Omental fat pad (tissue), 4 donors: ENCODE measurements around the gene CSRP2. TPM values are rescaled to one million over a fixed set of nuclear protein-coding genes. Genes with fewer than 3 reads are reported as not detected.

ENCODE experiments used
- ATAC-seq: fragments of 150-250 bp; one replicate; pipeline ENCODE4 v1.9.1; 2016; ENCODE audit warnings: mild to moderate bottlenecking, moderate library complexity; ENCODE audit not compliant: low FRiP score
- DNase-seq: peaks from one replicate; pipeline ENCODE4 v3.0.0-alpha.2; 2019; ENCODE audit warnings: low spot score
- CTCF ChIP-seq, 3 donors: fragments of 450-650 bp; IDR thresholded peaks; one replicate each; pipeline ENCODE4 v1.5.1; 2016 to 2017; ENCODE audit warnings: antibody characterized with exemption in 3 of 3, mild to moderate bottlenecking in 3 of 3, moderate library complexity in 2 of 3
- total RNA-seq, 4 donors: library from RNA; depleted of rRNA; stranded (reverse); fragments of >200 nt; gene quantifications; one replicate each; pipeline ENCODE4 v1.1.0, GENCODE V29; 2016

The CSRP2 gene
- total RNA-seq, 4 donors from 2014 or later, result 14.3 to 49.7 (median 24.4) TPM

GRCh38 chr12:76908303-76909017 lies 29.6 kb upstream of the CSRP2 start:
- DNase-seq (no peak), ATAC-seq (no peak)
- no peak for TF ChIP-seq CTCF (IDR thresholded peaks at IDR 0.05)

- TF ChIP-seq CTCF (IDR thresholded peaks at IDR 0.05), result no peak
- ATAC-seq (no peak), DNase-seq (no peak)
Observed at GRCh38 chr12:76901628-76902380, 23.0 kb upstream of the CSRP2 start.

GRCh38 chr12:76899522-76899921 lies 20.7 kb upstream of the CSRP2 start:
- TF ChIP-seq CTCF (IDR thresholded peaks at IDR 0.05), result no peak
- no peak for DNase-seq
- ATAC-seq, result no peak

GRCh38 chr12:76898442-76898841 lies 19.6 kb upstream of the CSRP2 start:
- ATAC-seq, result no peak
- TF ChIP-seq CTCF (IDR thresholded peaks at IDR 0.05), result no peak

GRCh38 chr12:76896274-76896673 lies 17.5 kb upstream of the CSRP2 start:
- ATAC-seq, result no peak
- no peak for DNase-seq
- no peak for TF ChIP-seq CTCF (IDR thresholded peaks at IDR 0.05)

More at GRCh38 chr12:76898442-76898841, 19.6 kb upstream of the CSRP2 start:
- DNase-seq, result no peak

- no peak for ATAC-seq
- no peak for DNase-seq
- TF ChIP-seq CTCF (IDR thresholded peaks at IDR 0.05), result no peak
Observed at GRCh38 chr12:76895796-76896195, 17.0 kb upstream of the CSRP2 start.

GRCh38 chr12:76891609-76892008 lies 12.8 kb upstream of the CSRP2 start:
- no peak for ATAC-seq
- TF ChIP-seq CTCF (IDR thresholded peaks at IDR 0.05), result no peak
- DNase-seq, result no peak
